ENCODE measurements around the gene C3. TPM values are rescaled to one million over a fixed set of nuclear protein-coding genes. Genes with fewer than 3 reads are reported as not detected.

Gene C3
- total and polyA plus RNA-seq, 2 of the 13 experiments (the other 11 are each of a cell fraction or from before 2014, with no cell fraction given), result 1,455 to 6,272 TPM

DNA sequence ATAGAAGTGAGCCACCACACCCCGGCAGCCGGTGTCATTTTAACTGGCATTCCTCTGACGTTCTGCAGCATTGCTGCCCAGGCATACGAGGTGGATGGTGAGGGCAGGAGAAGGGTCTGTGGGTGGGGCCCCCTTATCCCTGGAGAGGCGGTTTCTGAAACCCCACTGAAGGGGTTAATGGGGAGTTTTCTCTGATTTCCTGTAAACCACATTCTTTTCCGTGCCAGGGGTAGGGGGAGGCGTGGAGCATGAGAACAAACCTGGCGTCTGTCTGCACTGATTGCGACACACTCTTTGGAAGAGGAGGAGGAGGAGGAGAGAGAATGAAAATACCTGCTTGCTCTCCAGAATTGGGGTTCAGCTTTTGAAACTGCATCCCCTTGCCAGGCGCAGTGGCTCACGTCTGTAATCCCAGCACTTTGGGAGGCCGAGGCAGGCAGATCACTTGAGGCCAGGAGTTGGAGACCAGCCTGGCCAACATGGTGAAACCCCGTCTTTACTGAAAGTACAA lies 2.7 kb upstream of the C3 start (continued):
- no peak for TF ChIP-seq TBP (CRISPR knock-in tag; IDR thresholded peaks at IDR 0.05)
- no peak for TF ChIP-seq SRSF9 (IDR thresholded peaks at IDR 0.05; ENCODE audit: borderline replicate concordance, insufficient read depth, low read depth, low read length, poor library complexity, severe bottlenecking)
- no peak for TF ChIP-seq ZNF850 (CRISPR knock-in tag; conservative IDR thresholded peaks at IDR 0.05)
- no peak for TF ChIP-seq WIZ (CRISPR knock-in tag; IDR thresholded peaks at IDR 0.05)
- TF ChIP-seq, protein P1, sequence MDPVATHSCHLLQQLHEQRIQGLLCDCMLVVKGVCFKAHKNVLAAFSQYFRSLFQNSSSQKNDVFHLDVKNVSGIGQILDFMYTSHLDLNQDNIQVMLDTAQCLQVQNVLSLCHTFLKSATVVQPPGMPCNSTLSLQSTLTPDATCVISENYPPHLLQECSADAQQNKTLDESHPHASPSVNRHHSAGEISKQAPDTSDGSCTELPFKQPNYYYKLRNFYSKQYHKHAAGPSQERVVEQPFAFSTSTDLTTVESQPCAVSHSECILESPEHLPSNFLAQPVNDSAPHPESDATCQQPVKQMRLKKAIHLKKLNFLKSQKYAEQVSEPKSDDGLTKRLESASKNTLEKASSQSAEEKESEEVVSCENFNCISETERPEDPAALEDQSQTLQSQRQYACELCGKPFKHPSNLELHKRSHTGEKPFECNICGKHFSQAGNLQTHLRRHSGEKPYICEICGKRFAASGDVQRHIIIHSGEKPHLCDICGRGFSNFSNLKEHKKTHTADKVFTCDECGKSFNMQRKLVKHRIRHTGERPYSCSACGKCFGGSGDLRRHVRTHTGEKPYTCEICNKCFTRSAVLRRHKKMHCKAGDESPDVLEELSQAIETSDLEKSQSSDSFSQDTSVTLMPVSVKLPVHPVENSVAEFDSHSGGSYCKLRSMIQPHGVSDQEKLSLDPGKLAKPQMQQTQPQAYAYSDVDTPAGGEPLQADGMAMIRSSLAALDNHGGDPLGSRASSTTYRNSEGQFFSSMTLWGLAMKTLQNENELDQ (CRISPR knock-in tag; IDR thresholded peaks at IDR 0.05; ENCODE audit: borderline replicate concordance), result no peak
- TF ChIP-seq CBX5 (CRISPR knock-in tag; IDR thresholded peaks at IDR 0.05; ENCODE audit: borderline replicate concordance), result peak; percentile 67; the same call in 1 of the 2 replicates
- no peak for TF ChIP-seq HMGA1 (CRISPR knock-in tag; conservative IDR thresholded peaks at IDR 0.05)
- no peak for TF ChIP-seq ZNF367 (CRISPR knock-in tag; IDR thresholded peaks at IDR 0.05; ENCODE audit: borderline replicate concordance)
- no peak for TF ChIP-seq TAF15 (IDR thresholded peaks at IDR 0.05; ENCODE audit: low read depth, low read length, poor library complexity, severe bottlenecking)
- TF ChIP-seq, protein P2, sequence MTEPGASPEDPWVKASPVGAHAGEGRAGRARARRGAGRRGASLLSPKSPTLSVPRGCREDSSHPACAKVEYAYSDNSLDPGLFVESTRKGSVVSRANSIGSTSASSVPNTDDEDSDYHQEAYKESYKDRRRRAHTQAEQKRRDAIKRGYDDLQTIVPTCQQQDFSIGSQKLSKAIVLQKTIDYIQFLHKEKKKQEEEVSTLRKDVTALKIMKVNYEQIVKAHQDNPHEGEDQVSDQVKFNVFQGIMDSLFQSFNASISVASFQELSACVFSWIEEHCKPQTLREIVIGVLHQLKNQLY (CRISPR knock-in tag; IDR thresholded peaks at IDR 0.05), result peak; percentile 75
- TF ChIP-seq, protein P3, sequence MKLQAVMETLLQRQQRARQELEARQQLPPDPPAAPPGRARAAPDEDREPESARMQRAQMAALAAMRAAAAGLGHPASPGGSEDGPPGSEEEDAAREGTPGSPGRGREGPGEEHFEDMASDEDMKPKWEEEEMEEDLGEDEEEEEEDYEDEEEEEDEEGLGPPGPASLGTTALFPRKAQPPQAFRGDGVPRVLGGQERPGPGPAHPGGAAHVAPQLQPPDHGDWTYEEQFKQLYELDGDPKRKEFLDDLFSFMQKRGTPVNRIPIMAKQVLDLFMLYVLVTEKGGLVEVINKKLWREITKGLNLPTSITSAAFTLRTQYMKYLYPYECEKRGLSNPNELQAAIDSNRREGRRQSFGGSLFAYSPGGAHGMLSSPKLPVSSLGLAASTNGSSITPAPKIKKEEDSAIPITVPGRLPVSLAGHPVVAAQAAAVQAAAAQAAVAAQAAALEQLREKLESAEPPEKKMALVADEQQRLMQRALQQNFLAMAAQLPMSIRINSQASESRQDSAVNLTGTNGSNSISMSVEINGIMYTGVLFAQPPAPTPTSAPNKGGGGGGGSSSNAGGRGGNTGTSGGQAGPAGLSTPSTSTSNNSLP (IDR thresholded peaks at IDR 0.05; ENCODE audit: low read depth, low read length), result no peak
- TF ChIP-seq RFXANK (CRISPR knock-in tag; IDR thresholded peaks at IDR 0.05), result 0 out of 2 replicates have a peak, but pooled peaks have one; percentile 46
- TF ChIP-seq ZSCAN12 (CRISPR knock-in tag; IDR thresholded peaks at IDR 0.05), result no peak
- TF ChIP-seq HDAC2 (CRISPR knock-in tag; IDR thresholded peaks at IDR 0.05), result peak; percentile 89
- no peak for TF ChIP-seq NPAS2 (CRISPR knock-in tag; IDR thresholded peaks at IDR 0.05; ENCODE audit: borderline replicate concordance)
- TF ChIP-seq ZNF251 (CRISPR knock-in tag; IDR thresholded peaks at IDR 0.05), result no peak
- no peak for TF ChIP-seq ZC3H4 (CRISPR knock-in tag; IDR thresholded peaks at IDR 0.05; ENCODE audit: borderline replicate concordance)
- no peak for TF ChIP-seq POLR2G (IDR thresholded peaks at IDR 0.05; ENCODE audit: low read depth, low read length)
- TF ChIP-seq ZNF335 (CRISPR knock-in tag; IDR thresholded peaks at IDR 0.05), result peak; percentile 22; the same call in 1 of the 2 replicates
- TF ChIP-seq, protein P4, sequence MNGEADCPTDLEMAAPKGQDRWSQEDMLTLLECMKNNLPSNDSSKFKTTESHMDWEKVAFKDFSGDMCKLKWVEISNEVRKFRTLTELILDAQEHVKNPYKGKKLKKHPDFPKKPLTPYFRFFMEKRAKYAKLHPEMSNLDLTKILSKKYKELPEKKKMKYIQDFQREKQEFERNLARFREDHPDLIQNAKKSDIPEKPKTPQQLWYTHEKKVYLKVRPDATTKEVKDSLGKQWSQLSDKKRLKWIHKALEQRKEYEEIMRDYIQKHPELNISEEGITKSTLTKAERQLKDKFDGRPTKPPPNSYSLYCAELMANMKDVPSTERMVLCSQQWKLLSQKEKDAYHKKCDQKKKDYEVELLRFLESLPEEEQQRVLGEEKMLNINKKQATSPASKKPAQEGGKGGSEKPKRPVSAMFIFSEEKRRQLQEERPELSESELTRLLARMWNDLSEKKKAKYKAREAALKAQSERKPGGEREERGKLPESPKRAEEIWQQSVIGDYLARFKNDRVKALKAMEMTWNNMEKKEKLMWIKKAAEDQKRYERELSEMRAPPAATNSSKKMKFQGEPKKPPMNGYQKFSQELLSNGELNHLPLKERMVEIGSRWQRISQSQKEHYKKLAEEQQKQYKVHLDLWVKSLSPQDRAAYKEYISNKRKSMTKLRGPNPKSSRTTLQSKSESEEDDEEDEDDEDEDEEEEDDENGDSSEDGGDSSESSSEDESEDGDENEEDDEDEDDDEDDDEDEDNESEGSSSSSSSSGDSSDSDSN (CRISPR knock-in tag; IDR thresholded peaks at IDR 0.05), result peak; percentile 56; the same call in 1 of the 2 replicates
- TF ChIP-seq, protein P5, sequence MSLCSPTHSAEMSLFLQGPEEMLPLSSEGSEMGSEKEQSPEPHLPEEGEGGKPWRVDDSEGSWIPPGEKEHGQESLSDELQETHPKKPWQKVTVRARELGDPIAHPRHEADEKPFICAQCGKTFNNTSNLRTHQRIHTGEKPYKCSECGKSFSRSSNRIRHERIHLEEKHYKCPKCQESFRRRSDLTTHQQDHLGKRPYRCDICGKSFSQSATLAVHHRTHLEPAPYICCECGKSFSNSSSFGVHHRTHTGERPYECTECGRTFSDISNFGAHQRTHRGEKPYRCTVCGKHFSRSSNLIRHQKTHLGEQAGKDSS (CRISPR knock-in tag; IDR thresholded peaks at IDR 0.05; ENCODE audit: borderline replicate concordance, low read depth), result peak; percentile 43; the same call in 1 of the 2 replicates
- no peak for TF ChIP-seq CCAR2 (optimal IDR thresholded peaks at IDR 0.05; ENCODE audit: low read depth, low read length)
